Measurements from ENCODE around the gene ANGPTL8. TPM values are rescaled to one million over a fixed set of nuclear protein-coding genes. Genes with fewer than 3 reads are reported as not detected.

ANGPTL8 gene
- total and polyA plus RNA-seq, 10 donors = 0.30 TPM; not detected in 9

- DNase-seq = no peak
- no peaks in the 10 kb centered on the region for H3K27me3 ChIP-seq (replicated peaks in 1 of 7)
- H3K4me1 ChIP-seq = peaks cover 7 to 40% (median 19%) of the 10 kb centered on the region in 6 donors
- no peak overlapping the region for H3K4me3 ChIP-seq
- TF ChIP-seq CTCF (IDR thresholded peaks at IDR 0.05 in 8 of 11, conservative IDR thresholded peaks at IDR 0.05 in 3 of 11) = no peak
- TF ChIP-seq POLR2AphosphoS5 (IDR thresholded peaks at IDR 0.05) = no peak
- no peak for TF ChIP-seq POLR2A (IDR thresholded peaks at IDR 0.05)
- intact Hi-C loops (cut with DNase I; ENCODE audit: low total_unique reads) = loop anchor here (5.0 kb wide), 2 partner anchors 75 to 165 kb away; no protein-coding TSS in a partner anchor
- H3K36me3 ChIP-seq = peaks cover 0 to 40% (median 4%) of the 10 kb centered on the region in 6 donors
- 84 to 87% (median 86%) methylated on average over 19 to 20 of the region's 20 CpGs for WGBS, 5 donors
- H3K9me3 ChIP-seq = no peaks in the 10 kb centered on the region
- H3K27ac ChIP-seq = peak overlapping the region in 6 of 8 donors; percentile 47 to 74 (median 70)
Measured at GRCh38 chr19:11202488-11203193, 36.8 kb upstream of the ANGPTL8 start.

- Histone ChIP-seq H3K4me3 (no peak overlapping the region), H3K27ac (peak overlapping the region in 7 of 8 donors; percentile 29 to 74 (median 70)), H3K27me3 (replicated peaks in 1 of 7) (no peaks in the 10 kb centered on the region), H3K9me3 (no peaks in the 10 kb centered on the region), H3K4me1 (peaks cover under 1 to 32% (median 11%) of the 10 kb centered on the region in 6 donors), H3K36me3 (peaks cover 0 to 45% (median 4%) of the 10 kb centered on the region in 6 donors)
- WGBS, 5 donors = 39 to 62% (median 47%) methylated on average over 16 to 17 of the region's 17 CpGs
- no peak for DNase-seq
- intact Hi-C loops (cut with DNase I; ENCODE audit: low total_unique reads) = loop anchor here (5.0 kb wide), 2 partner anchors 76 to 166 kb away; no protein-coding TSS in a partner anchor
- TF ChIP-seq POLR2AphosphoS5 (IDR thresholded peaks at IDR 0.05) (peak; percentile 17 to 53 (median 26)), POLR2A (IDR thresholded peaks at IDR 0.05) (no peak), CTCF (IDR thresholded peaks at IDR 0.05 in 8 of 11, conservative IDR thresholded peaks at IDR 0.05 in 3 of 11) (peak; percentile 37 to 86 (median 77))
Measured at GRCh38 chr19:11203194-11204075, 36.0 kb upstream of the ANGPTL8 start.

- peaks cover 0 to 52% (median 5%) of the 10 kb centered on the region in 6 donors for H3K36me3 ChIP-seq
- H3K27ac ChIP-seq = peak overlapping the region in 7 of 8 donors; percentile 20 to 74 (median 70)
- no peak overlapping the region for H3K4me3 ChIP-seq
- TF ChIP-seq POLR2AphosphoS5 (IDR thresholded peaks at IDR 0.05) = no peak
- TF ChIP-seq POLR2A (IDR thresholded peaks at IDR 0.05) = no peak
- TF ChIP-seq CTCF (IDR thresholded peaks at IDR 0.05 in 8 of 11, conservative IDR thresholded peaks at IDR 0.05 in 3 of 11) = peak in 6 of 11 experiments; percentile 21 to 56 (median 43)
- H3K27me3 ChIP-seq (replicated peaks in 1 of 7) = no peaks in the 10 kb centered on the region
- peaks cover 0 to 26% (median 10%) of the 10 kb centered on the region in 6 donors for H3K4me1 ChIP-seq
- no peaks in the 10 kb centered on the region for H3K9me3 ChIP-seq
- 66 to 83% (median 80%) methylated on average over 8 to 9 of the region's 9 CpGs for WGBS, 5 donors
- intact Hi-C loops (cut with DNase I; ENCODE audit: low total_unique reads) = loop anchor here (5.0 kb wide), 2 partner anchors 77 to 167 kb away; no protein-coding TSS in a partner anchor
- DNase-seq = no peak
Measured at GRCh38 chr19:11204076-11204602, 35.3 kb upstream of the ANGPTL8 start.
